HS-27A (cell line): ENCODE data around the gene EFCC1.
"Not testable (repeated sequence)": the region's sequence is repeated elsewhere in the genome, so short reads cannot be mapped to it uniquely, and the experiment has no call there.

Source experiments
- DNase-seq: peaks from one replicate; pipeline ENCODE4 v3.0.0-alpha.2; 2012; ENCODE audit warnings: low read depth, missing footprints

EFCC1 gene

DNA sequence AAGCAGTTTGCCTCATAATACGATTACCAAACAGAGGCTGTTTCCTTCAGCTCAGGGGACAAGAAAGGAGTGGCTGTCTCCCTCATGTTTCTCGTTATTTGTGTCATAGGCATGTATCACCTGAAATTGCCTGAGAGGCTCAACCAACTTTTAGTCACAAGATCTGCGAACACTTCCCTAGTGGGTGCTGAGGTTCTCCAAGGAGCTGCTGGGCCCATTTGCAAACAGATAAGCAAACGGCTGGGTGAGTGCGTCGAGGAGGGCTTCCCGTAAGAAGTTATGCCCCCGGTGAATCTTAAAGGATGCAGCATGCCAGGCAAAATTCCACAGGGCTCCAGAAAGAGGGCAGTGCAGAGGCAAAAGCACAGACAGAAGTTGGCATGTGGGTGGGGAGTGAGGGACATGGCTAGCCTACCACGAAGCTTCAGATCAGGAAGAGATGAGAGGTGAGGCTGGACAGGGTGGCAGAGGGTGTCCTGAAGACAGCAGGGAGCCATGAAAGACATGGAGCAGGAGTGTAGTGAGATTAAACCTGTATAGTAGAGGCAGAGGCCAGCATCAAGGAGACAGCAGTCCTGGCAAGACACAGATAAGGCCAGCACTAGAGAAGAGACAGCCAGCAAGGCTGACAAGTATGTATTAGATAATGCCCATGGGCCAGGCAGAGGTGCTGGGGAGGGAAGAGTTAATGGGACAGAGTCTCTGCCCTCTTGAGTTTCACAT lies 55.5 kb downstream of the EFCC1 start:
- no peak for DNase-seq

DNA sequence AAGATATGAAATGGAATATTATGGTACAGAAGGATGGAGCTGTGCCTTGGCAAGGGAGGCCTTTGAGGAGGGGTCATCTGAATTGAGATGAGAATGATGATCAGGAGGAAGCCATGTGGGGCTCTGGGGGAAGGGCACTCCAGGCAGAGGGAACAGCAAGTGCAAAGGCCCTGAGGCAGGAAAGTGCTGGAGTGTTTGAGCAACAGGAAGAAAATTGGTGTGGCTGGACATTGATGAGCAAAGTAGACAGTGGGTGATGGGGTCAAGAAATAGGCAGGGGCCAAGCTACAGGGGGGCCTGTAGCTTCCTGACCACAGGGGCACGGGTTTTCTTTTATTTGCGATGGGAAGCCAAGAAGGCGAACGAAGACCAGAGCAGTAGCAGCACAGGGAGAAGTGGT lies 56.1 kb downstream of the EFCC1 start:
- no peak for DNase-seq

DNA sequence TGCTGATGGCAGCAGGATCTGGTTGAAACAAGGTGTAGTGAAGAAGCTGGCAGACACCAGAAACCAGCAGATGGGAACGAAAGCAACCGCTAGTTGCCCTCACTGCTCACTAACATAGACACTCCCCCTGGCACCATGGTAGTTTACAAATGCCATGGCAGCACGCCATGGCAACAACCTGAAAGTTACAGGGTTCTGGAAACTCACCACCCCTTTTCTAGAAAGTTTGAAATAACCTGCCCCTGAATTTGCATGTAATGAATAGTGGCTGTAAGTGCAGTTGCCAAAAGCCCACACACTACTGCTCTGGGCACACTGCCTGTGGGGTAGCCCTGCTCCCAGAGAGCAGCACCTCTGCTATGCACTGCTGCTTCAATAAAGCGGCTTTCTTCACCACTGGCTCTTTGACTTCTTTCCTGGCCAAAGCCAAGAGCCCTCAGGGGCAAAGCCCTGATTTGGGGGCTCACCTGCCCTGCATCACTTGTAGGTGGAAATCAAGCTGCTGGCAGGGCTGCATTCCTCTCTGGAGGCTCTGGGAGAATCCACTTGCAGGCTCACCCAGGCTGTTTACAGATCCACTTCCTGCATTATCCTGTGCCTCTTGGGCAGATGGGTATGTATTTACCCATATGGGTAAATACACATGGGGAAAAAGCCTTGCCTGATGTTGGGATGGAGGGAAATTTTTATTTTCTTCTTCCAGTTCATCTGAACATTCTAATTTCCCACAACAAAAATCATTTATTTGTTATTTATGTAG lies 57.5 kb downstream of the EFCC1 start:
- DNase-seq, result no peak

DNA sequence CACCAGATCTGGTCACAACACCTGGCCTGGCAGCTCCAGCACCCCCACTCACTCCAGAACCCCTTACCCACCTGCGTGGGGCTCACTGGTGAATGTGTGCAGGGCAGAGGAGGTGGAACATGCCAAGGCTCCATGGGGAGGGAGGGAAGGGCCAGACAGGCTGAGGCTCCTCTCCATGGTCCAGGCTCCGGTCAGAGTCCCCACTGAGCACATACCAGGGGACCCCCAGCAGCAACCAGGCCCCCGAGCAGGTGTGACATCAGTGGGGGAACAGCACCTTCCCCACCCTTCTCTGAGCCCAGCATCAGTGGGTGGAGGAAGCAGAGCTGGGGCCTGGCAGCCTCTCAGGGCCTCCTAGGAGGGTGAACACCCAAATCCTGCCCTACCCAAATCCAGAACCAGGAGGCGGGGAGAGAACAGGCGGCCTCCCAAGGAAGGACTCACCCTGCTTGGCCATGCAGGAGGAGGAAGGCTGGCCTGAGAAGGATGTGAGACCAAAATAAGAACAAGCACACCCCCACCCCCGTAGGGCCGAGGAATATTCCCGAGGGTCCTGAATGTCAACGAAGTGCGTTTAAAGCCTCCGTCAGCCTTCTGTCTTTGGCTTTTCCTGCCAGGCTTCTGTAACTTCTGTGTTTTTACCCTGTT lies 58.3 kb downstream of the EFCC1 start:
- no peak for DNase-seq

DNA sequence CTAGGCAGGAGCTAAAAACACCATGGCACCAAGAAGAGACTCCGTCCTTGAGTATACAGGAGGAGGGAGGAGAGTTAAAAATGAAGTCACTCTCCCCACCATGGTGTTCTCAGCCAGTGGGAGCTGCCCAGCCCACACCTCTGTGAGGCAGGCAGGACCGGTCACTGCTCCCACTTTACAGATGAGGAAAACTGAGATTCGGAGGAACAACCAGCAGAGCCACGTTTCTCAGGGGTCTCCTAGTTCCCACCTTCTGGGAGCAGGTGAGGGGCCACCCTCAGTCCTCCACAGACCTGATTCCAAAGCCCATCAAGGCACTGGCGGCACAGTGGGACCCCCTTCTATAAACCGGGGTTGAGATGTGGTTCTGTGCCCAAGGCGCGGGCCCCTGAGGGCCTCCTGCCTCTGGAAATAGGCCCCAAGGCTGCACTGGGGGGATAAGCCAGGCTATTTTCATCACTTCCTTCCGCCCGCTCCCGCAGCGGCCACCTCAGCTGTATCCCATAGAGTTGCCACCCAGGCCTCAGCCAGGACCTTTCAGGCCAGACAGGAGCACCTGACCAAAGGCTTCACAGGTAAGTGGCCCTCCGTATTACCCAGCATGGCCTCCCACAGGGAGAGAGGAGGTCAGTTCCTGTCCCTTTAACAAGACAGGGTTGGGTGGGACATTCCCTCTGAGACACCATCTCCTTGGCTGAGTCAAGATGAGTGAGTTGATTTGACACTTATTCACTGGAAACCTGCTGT lies 59.3 kb downstream of the EFCC1 start, which contains the start of gene GP9:
Gene GP9, plus strand, starts transcription at position 504 of the 747 bp plus-strand sequence. CDS start 961 bp downstream, outside the sequence.
- DNase-seq, result no peak

DNA sequence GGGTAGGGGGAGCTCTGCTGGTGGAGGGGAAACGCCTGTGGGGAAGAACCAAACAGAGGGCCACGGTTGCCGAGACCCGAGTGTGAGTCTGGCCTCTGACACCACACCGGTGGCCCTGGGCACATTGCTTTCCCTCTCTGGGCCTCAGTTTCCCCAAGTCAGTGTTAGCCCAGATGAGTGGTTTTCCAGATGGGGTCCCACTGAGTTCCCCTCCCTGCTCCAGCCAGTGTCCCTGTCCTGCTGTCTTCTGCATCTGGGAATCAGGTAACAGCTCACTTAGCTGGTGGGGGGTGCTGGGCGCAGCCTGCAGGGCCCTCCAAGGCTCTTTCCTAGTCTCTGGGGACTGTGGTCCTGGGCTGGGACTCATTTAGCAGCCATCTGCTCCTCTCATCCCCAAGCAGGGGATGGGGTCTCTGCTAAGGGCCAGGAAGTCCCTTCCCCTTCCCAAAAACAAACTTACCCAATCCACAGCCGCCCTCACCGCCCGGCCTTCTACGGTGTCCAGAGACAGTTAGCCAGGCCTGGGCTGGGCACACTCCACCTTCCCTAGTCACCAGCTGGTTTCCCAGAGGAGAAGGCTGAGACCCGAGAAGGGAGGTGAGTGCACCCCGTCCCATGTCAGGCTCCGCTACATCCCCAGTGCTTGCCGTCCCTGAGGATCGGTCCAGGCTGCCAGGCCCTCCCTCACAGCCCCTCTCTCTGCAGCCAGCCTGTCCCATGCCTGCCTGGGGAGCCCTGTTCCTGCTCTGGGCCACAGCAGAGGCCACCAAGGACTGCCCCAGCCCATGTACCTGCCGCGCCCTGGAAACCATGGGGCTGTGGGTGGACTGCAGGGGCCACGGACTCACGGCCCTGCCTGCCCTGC lies 60.2 kb downstream of the EFCC1 start:
- no peak for DNase-seq

DNA sequence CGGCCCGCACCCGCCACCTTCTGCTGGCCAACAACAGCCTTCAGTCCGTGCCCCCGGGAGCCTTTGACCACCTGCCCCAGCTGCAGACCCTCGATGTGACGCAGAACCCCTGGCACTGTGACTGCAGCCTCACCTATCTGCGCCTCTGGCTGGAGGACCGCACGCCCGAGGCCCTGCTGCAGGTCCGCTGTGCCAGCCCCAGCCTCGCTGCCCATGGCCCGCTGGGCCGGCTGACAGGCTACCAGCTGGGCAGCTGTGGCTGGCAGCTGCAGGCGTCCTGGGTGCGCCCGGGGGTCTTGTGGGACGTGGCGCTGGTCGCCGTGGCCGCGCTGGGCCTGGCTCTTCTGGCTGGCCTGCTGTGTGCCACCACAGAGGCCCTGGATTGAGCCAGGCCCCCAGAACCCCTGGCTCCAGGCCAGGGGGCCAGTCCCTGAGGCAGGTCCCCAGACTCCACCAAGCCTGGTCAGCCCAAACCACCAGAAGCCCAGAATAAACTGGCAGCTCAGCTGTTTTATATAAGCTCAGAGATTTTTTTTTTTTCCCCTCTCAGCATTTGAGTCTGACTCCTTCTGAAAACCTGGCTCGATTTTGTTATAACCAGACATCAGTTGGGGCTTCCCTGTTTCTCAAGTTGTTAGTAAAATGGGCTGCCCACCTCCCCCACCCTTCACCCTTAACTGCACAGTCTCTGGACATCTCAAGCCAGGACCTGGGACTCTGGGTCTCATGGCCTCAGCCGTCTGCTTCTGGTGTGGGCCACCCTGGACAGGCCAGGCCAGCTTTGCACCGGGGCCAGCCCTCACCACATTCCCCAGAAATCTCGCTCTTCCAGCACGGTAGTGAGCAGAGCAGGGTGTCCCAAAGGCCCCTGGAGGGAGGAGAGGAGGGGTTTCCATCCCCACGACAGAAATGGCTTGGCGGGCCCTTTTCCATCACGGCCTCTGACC lies 61.1 kb downstream of the EFCC1 start:
- no peak for DNase-seq

DNA sequence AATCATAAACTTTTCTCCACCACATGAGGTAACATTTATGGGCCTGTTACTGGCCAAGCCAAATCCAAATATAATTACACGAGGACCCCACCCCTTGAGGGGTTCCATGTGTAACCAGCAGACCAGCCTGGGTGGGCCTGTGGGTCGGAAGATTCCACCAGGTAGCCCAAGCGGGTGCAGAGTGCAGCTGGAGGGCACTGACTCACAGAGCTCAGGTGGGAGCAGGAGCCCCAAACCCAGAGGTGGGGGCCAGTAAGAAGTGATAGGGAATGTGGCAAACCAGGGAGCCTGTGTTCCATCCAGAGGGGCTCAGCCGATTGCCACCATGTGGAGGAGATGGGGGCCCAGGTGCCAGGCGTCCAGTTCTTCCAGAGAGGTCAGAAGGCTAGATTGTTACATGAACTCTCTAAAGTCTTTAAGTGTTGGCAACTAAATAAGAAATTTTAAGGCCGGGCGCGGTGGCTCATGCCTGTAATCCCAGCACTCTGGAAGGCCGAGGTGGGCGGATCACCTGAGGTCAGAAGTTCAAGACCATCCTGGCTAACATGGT lies 62.1 kb downstream of the EFCC1 start:
- no peak for DNase-seq

DNA sequence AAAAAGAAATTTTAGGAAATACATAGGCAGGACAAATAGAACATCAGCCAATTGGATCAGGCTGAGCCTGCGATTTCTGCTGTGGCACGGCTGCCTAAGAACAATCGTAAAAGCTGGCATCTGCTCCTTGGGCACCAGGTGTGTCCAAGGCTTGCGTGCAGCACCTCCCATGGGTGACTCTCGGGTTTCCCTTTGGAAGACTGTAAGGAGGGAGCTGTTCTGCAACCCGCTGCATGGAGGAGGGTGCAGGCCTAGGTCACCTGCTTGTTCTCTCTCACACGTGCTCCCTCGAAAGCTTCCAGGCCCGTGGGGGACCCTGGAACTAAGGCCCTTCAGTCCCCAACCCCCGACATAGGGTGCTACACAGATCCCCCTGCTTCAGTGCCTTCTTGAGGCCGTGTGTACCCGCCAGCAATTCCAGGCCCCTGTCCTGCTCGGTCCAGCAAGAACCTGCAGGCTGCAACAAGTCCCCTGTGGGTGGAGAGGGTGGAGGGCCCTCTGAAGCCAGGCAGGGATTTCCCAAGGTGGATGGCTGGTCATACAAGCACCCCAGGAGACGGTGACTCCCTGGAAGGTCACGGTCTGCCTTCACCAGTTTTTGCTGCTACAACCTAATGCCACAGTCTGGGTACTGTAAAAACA lies 62.9 kb downstream of the EFCC1 start:
- no peak for DNase-seq

DNA sequence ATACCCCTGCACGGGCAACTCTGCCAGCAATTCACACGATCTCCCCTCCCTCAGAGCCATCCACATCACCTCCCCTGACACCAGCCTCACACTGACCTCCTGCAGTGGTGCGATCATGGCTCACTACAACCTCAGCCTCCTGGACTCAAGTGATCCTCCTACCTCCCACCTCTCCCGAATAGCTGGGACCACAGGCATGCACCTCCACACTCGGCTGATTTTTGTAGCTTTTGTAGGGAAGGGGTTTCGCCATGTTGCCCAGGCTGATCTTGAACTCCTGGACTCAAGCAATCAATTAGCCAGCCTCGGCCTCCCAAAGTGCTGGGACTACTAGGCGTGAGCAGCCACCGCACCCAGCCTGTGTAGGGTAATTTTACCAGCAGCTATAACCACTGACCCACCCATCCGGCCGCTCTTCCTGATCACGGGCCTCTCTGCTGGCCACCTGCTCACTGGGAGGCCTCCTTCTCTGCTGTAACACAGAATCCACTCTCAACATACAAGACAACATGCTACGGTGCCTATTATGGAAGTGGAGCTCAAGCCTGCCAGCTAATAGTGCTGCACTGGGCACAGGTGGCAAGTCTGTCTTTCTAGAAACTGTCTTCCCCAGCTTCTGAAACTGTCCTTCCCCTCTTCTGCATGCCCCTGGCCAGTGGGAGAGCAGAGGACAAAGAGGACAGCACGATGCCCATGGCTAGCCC lies 64.1 kb downstream of the EFCC1 start:
- DNase-seq, result no peak

DNA sequence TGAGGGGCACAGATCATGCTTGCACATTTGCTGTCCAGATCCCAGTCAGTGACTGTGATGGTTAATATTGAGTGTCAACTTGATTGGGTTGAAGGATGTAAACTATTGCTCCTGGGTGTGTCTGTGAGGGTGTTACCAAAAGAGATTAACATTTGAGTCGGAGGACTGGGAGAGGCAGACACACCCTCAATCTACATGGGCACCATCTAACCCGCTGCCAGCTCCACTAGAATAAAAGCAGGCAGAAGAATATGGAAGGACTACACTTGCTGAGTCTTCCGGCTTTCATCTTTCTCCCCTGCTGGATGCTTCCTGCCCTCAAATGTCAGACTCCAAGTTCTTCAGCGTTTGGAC lies 64.6 kb downstream of the EFCC1 start:
- DNase-seq, result no peak

DNA sequence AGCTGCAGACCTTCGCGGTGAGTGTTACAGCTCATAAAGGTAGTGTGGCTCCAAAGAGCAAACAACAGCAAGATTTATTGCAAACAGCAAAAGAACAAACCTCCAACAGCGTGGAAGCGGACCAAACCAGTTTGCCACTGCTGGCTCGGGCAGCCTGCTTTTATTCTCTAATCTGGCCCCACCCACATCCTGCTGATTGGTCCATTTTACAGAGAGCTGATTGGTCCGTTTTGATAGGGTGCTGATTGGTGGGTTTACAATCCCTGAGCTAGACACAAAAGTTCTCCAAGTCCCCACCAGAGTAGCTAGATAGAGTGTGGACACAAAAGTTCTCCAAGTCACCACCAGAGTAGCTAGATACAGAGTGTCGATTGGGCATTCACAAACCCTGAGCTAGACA lies 66.6 kb downstream of the EFCC1 start:
- DNase-seq, result not testable (repeated sequence)

DNA sequence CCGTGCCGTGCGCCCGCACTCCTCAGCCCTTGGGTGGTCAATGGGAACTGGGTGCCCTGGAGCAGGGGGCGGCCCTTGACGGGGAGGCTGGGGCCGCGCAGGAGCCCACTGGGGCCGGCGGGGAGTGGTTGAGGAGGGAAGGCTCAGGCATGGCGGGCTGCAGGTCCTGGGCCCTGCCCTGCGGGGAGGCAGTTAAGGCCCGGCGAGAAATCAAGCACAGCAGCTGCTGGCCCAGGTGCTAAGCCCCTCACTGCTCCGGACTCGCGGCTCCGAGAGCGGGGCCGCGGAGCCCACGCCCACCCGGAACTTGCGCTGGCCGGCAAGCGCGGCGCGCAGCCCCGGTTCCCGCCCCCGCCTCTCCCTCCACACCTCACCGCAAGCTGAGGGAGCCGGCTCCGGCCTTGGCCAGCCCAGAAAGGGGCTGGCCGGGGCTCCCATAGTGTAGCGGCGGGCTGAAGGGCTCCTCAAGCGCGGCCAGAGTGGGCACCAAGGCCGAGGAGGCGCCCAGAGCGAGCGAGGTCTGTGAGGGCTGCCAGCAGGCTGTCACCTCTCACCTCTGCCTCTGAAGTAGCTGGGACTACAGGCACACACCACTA lies 67.3 kb downstream of the EFCC1 start:
- no peak for DNase-seq

DNA sequence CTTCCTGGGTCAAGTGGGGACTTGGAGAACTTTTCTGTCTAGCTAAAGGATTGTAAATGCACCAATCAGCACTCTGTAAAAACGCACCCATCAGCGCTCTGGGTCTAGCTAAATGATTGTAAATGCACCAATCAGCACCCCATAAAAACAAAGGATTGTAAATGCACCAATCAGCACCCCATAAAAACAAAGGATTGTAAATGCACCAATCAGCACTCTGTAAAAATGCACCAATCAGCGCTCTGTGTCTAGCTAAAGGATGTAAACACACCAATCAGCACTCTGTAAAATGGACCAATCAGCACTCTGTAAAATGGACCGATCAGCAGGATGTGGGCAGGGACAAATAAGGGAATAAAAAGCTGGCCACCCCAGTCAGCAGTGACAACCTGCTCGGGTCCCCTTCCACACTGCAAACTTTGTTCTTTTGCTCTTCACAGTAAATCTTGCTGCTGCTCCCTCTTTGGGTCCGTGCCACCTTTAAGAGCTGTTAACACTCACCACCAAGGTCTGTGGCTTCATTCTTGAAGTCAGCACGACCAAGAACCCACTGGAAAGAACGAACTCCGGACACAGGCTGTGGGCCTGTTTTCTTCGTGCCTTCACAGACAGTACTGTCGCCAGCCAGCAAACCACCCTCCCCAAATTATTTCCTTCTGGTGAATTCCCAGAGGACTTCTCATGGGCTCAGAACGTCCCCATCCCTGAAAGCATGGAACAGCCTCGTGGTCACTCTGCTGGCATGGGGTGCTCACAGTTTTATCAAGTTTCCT lies 68.4 kb downstream of the EFCC1 start:
- DNase-seq, result not testable (repeated sequence)

DNA sequence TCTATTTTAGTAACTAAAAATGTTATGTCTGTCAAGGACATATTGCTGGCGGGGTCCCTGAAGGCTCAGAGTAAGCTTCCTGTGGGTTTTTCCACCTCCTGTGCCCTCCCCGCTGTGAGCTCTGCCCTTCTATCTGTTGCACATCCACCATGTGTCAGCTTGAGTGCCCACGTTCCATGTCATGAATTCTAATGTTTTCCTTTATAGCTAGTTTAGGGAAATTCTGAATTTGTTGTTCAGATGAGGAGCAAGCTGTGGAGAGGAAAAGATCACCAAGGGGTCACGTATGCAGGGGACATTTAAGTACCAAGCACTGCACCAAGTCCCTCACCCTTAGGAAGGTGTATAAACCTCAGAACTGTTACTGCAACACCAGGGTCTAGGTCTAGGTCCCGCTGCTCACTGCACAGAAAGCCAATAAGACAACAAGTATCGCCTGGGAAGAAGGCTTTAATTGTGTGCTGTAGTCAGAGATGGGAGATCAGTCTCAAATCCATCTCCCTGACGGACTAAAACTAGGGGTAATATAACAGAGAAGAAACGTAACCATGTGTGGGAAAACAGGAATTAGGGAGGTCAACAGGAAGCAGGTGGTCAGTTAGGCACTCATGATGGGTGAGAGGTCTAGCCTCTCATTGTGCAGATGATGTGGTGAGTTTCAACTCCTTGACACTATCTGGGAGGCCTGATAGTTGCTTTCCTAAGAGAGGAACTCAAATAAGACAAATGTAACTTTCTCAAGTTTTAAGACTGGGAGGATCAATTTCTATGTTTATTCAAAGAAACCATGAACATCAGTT lies 69.2 kb downstream of the EFCC1 start:
- DNase-seq, result no peak

DNA sequence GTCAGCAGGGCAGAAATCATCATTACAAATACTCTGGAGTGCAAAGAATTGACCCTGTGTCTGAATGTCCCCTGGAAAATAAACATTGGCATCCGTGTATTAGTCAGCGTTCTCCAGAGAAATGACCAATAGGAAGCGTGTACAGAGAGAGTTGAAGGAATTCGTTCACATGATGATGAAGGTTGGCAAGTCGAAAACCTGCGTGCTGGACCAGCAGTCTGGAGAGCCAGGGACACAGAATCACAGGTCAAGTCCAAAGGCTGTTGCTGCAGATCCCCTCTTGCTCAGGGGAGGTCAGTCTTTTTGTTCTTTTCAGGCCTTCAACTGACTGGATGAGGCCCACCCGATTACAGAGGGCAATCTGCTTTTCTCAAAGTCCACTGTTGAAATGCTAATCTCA lies 76.1 kb downstream of the EFCC1 start:
- no peak for DNase-seq

DNA sequence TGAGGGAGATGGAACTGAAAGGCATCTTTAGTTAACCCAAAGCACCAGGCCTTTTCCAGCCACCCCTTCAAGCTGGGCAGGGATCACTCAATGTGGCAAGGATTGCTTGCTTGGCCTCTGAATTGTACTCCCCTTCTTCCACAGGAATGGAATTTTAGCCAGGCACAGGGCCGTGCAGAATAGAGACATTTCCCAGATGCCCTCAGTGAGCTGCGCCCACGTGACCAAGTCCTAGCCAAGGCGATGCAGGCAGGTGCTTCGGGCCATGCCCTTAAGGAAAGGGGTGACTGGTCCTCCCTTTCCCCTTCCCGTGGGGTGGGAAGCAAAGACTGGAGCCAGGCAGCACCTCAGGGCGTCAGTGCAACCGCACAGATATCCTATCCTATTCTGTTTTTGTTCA lies 77.4 kb downstream of the EFCC1 start:
- no peak for DNase-seq
